PFSK-1 (cell line): ENCODE data around the gene ILF3.

Experiments
- FOXP2 ChIP-seq: optimal IDR thresholded peaks from 2 replicates; pipeline ENCODE3; 2011; ENCODE audit warnings: borderline replicate concordance, control low read depth, inconsistent platforms; ENCODE audit not compliant: insufficient read depth; ENCODE audit errors: extremely low read length, extremely low read depth
- POLR2AphosphoS5 ChIP-seq: IDR thresholded peaks from 2 replicates; pipeline ENCODE4 v1.6.1; 2012; ENCODE audit warnings: low read depth, mild to moderate bottlenecking, control low read depth, low read length, moderate library complexity
- SIN3A ChIP-seq: IDR thresholded peaks from 2 replicates; pipeline ENCODE4 v1.6.1; 2012; ENCODE audit warnings: mild to moderate bottlenecking, low read length, moderate library complexity, borderline replicate concordance; ENCODE audit not compliant: insufficient read depth
- TAF1 ChIP-seq: IDR thresholded peaks from 2 replicates; pipeline ENCODE4 v1.6.1; 2012; ENCODE audit warnings: low read length, control low read depth, borderline replicate concordance; ENCODE audit not compliant: insufficient read depth
- TF ChIP-seq, protein P1 (sequence below), 2 experiments: IDR thresholded peaks; 2 replicates each; pipeline versions ENCODE4 v1.6.1 to v1.8.0; 2011 to 2012; ENCODE audit warnings: low read depth in 2 of 2, low read length in 2 of 2, control low read depth in 1 of 2, inconsistent platforms in 1 of 2, mild to moderate bottlenecking in 1 of 2, moderate library complexity in 1 of 2; ENCODE audit not compliant: insufficient read depth in 1 of 2

Gene ILF3

DNA sequence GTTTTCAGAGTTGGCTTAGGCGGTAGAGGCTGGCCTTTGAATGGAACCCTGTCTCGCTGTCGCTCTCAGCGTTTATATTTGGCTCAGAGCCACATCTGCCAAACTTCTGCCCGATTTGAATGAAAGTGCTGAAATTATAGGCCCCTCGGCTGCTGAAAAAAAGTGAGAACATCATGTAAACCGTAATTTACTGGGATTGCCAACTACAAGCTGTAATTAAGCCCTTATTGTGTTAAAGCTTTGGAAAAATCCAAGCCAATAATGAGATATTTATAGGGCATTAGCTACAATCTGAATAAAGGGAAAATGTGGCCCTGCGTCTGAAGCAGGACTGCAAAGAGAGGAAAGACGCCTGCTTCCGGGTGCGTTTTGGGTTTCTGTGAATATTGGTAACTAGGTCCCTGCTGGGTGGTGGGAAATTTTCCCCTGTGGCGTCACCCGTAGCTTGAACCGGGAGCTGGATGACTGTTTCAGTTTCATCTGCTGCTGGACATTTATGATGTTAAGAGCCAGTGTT is 73.6 kb downstream of the ILF3 start:
- TF ChIP-seq SIN3A: no peak
- TF ChIP-seq TAF1: no peak
- no peak for TF ChIP-seq POLR2AphosphoS5
- no peak for TF ChIP-seq FOXP2
- TF ChIP-seq, protein P1, sequence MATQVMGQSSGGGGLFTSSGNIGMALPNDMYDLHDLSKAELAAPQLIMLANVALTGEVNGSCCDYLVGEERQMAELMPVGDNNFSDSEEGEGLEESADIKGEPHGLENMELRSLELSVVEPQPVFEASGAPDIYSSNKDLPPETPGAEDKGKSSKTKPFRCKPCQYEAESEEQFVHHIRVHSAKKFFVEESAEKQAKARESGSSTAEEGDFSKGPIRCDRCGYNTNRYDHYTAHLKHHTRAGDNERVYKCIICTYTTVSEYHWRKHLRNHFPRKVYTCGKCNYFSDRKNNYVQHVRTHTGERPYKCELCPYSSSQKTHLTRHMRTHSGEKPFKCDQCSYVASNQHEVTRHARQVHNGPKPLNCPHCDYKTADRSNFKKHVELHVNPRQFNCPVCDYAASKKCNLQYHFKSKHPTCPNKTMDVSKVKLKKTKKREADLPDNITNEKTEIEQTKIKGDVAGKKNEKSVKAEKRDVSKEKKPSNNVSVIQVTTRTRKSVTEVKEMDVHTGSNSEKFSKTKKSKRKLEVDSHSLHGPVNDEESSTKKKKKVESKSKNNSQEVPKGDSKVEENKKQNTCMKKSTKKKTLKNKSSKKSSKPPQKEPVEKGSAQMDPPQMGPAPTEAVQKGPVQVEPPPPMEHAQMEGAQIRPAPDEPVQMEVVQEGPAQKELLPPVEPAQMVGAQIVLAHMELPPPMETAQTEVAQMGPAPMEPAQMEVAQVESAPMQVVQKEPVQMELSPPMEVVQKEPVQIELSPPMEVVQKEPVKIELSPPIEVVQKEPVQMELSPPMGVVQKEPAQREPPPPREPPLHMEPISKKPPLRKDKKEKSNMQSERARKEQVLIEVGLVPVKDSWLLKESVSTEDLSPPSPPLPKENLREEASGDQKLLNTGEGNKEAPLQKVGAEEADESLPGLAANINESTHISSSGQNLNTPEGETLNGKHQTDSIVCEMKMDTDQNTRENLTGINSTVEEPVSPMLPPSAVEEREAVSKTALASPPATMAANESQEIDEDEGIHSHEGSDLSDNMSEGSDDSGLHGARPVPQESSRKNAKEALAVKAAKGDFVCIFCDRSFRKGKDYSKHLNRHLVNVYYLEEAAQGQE (IDR thresholded peaks at IDR 0.05; ENCODE audit: insufficient read depth in 1 of 2, low read depth in 2 of 2, low read length in 2 of 2): no peak

DNA sequence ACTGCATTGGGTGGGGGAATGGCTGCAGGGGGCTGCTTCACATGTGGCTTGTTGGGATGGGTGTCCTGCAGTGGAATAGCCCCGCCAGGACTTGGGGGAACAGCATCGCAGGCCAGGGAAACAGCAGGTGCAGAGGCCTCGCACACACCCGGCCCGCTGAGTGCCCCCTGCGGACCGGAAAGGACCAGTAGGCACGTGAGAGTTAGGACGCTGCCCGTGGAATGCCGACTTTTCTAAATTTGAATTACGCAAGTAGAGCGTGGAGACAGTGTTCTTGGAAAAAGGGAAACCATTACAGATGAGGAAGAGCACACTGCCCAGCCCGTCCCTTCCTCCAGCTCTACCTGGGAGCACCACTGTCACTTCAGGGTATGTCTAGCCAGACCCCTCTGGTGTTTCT is 75.3 kb downstream of the ILF3 start:
- TF ChIP-seq TAF1 (no peak), FOXP2 (no peak), SIN3A (no peak), POLR2AphosphoS5 (no peak)
- TF ChIP-seq, protein P1 (IDR thresholded peaks at IDR 0.05; ENCODE audit: insufficient read depth in 1 of 2, low read depth in 2 of 2, low read length in 2 of 2): no peak

DNA sequence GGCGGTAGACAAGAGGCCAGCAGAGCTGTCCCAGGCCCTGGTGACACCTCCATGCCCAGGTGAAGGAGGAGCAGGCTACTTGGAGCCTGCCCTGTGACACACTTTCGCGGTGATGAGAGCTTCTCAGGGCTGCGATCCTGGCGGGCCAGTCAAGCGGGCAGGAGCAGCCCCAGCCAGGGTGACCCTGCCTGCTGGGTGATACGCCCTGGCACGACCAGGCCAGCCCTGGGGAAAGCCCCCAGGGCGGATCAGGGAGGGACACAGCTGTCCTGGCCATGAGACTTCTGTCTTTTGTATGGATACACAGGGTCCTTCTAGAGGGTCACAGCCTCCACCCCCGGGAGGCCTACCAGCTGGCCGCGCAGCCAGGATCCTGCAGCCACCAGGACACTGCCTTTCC is 76.8 kb downstream of the ILF3 start:
- TF ChIP-seq, protein P1 (IDR thresholded peaks at IDR 0.05; ENCODE audit: insufficient read depth in 1 of 2, low read depth in 2 of 2, low read length in 2 of 2): no peak
- no peak for TF ChIP-seq POLR2AphosphoS5
- no peak for TF ChIP-seq TAF1
- TF ChIP-seq SIN3A: no peak
- no peak for TF ChIP-seq FOXP2

DNA sequence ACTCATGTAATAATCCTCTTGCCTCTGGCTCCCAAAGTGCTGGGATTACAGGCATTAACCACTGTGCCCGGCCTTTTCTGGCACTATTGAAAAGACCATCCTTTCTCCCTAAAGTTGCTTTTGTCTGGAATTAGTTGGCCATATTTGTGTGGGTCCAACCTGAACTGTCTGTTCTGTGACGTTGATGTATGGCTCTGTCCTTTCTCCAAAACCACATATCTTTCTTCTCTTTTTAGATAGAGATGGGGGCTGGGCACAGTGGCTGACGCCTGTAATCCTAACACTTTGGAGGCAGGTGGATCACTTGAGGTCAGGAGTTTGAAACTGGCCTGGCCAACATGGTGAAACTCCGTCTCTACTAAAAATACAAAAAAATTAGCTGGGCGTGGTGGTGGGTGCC is 81.6 kb downstream of the ILF3 start:
- TF ChIP-seq FOXP2 (no peak), SIN3A (no peak)

DNA sequence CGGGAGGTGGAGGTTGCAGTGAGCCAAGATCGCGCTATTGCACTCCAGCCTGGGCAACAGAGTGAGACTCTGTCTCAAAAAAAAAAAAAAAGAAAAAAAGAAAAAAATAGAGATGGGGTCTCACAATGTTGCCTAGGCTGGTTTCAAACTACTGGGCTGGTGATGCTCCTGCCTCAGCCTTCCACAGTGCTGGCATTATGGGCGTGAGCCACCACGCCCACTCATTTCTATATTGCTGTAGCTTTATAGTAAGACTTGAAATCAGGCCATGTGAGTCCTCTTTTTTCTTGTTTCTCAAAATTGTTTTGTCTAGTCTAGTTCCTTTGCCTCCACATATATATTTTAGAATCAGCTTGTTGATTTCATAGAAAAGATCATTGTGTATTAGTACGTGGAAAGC is 82.0 kb downstream of the ILF3 start:
- TF ChIP-seq, protein P1 (IDR thresholded peaks at IDR 0.05; ENCODE audit: insufficient read depth in 1 of 2, low read depth in 2 of 2, low read length in 2 of 2): no peak
- TF ChIP-seq SIN3A: no peak
- TF ChIP-seq FOXP2: no peak
- TF ChIP-seq TAF1: no peak
- TF ChIP-seq POLR2AphosphoS5: no peak
